GM21390 (cell line): ENCODE measurements around the gene OR4F15.
"Not testable (repeated sequence)": the region's sequence is repeated elsewhere in the genome, so short reads cannot be mapped to it uniquely, and the experiment has no call there.

ENCODE experiments used
- ATAC-seq: cut with Tn5 transposase; IDR thresholded peaks from one replicate; pipeline ENCODE4 v1.9.1; 2021; ENCODE audit not compliant: unreplicated experiment

OR4F15 gene

GRCh38 chr15:101811902-101812301 lies at the start of gene OR4F15:
Gene OR4F15 (plus strand): TSS chr15:101812202. CDS start chr15:101818187, 5,985 bp downstream.
- no peak for ATAC-seq

GRCh38 chr15:101764669-101765339 lies 47.2 kb upstream of the OR4F15 start:
- not testable (repeated sequence) for ATAC-seq

GRCh38 chr15:101765340-101765671 lies 46.7 kb upstream of the OR4F15 start:
- not testable (repeated sequence) for ATAC-seq

GRCh38 chr15:101765772-101766456 lies 46.1 kb upstream of the OR4F15 start:
- no peak for ATAC-seq

- ATAC-seq: not testable (repeated sequence)
Observed at GRCh38 chr15:101767083-101767640, 44.8 kb upstream of the OR4F15 start.

- no peak for ATAC-seq
Observed at GRCh38 chr15:101772921-101773320, 39.1 kb upstream of the OR4F15 start.

GRCh38 chr15:101773496-101774100 lies 38.4 kb upstream of the OR4F15 start:
- no peak for ATAC-seq

- no peak for ATAC-seq
Observed at GRCh38 chr15:101775136-101775535, 36.9 kb upstream of the OR4F15 start.

- ATAC-seq: not testable (repeated sequence)
Observed at GRCh38 chr15:101778576-101778975, 33.4 kb upstream of the OR4F15 start.

- ATAC-seq: not testable (repeated sequence)
Observed at GRCh38 chr15:101780225-101780624, 31.8 kb upstream of the OR4F15 start.

GRCh38 chr15:101781928-101782327 lies 30.1 kb upstream of the OR4F15 start:
- no peak for ATAC-seq

GRCh38 chr15:101784644-101785043 lies 27.4 kb upstream of the OR4F15 start:
- ATAC-seq: no peak

- ATAC-seq: not testable (repeated sequence)
Observed at GRCh38 chr15:101786422-101786821, 25.6 kb upstream of the OR4F15 start.

GRCh38 chr15:101788001-101788400 lies 24.0 kb upstream of the OR4F15 start:
- ATAC-seq: not testable (repeated sequence)

GRCh38 chr15:101788503-101789269 lies 23.3 kb upstream of the OR4F15 start:
- not testable (repeated sequence) for ATAC-seq

- ATAC-seq: not testable (repeated sequence)
Observed at GRCh38 chr15:101790748-101791147, 21.3 kb upstream of the OR4F15 start.

- not testable (repeated sequence) for ATAC-seq
Observed at GRCh38 chr15:101793981-101794380, 18.0 kb upstream of the OR4F15 start.

GRCh38 chr15:101795455-101795854 lies 16.5 kb upstream of the OR4F15 start:
- no peak for ATAC-seq

- no peak for ATAC-seq
Observed at GRCh38 chr15:101799665-101800064, 12.3 kb upstream of the OR4F15 start.

GRCh38 chr15:101801048-101801447 lies 11.0 kb upstream of the OR4F15 start:
- ATAC-seq: no peak

GRCh38 chr15:101803209-101803608 lies 8.8 kb upstream of the OR4F15 start, which contains the start of gene OR4F6:
Gene OR4F6 (plus strand): TSS chr15:101803509. CDS start chr15:101805720, 2,211 bp downstream.
- ATAC-seq: no peak
